Activated CD4-positive, alpha-beta T cell treated with anti-CD3 and anti-CD28 coated beads, Interleukin-2, amount 10 ng/mL, durations not matched to agents 7 days and 5 days (primary cell): ENCODE results near the gene RASGRP4. TPM values are rescaled to one million over a fixed set of nuclear protein-coding genes. Genes with fewer than 3 reads are reported as not detected.

Source experiments
- CTCF ChIA-PET: fragments of 350-600 bp; sonication (Branson Sonifier 250); formaldehyde crosslinking; loops from one replicate; lab custom pipeline; 2021; ENCODE audit warnings: antibody characterized with exemption; lab: Charles Lee
- POLR2A ChIA-PET: fragments of 350-600 bp; sonication (Branson Sonifier 250); formaldehyde crosslinking; loops from one replicate; lab custom pipeline; 2021; ENCODE audit warnings: antibody characterized with exemption; lab: Charles Lee
- DNase-seq: peaks from one replicate; pipeline ENCODE4 v3.0.0-alpha.2; 2020
- H3K27ac Mint-ChIP-seq: one replicate; pipeline ENCODE4 v1.8.0; 2021; ENCODE audit warnings: mild to moderate bottlenecking, moderate library complexity, mixed read lengths
- H3K27me3 Mint-ChIP-seq: one replicate; pipeline ENCODE4 v1.8.0; 2021; ENCODE audit warnings: mixed read lengths
- H3K36me3 Mint-ChIP-seq: one replicate; pipeline ENCODE4 v1.8.0; 2021; ENCODE audit warnings: low read depth, mixed read lengths
- H3K4me1 Mint-ChIP-seq: one replicate; pipeline ENCODE4 v1.8.0; 2021; ENCODE audit warnings: mixed read lengths
- H3K4me3 Mint-ChIP-seq: one replicate; pipeline ENCODE4 v1.8.0; 2021; ENCODE audit warnings: mild to moderate bottlenecking, moderate library complexity, mixed read lengths
- H3K9me3 Mint-ChIP-seq: one replicate; pipeline ENCODE4 v1.8.0; 2021; ENCODE audit warnings: mixed read lengths
- total RNA-seq, 2 experiments: library from RNA; stranded (reverse); gene quantifications; one replicate each; pipeline ENCODE4 v1.2.3, GENCODE V29; 2021

Gene RASGRP4
- total RNA-seq, 2 experiments from 2014 or later: 2.6 to 3.8 TPM

GRCh38 chr19:38457690-38458405 is 31.8 kb upstream of the RASGRP4 start:
- Mint-ChIP-seq H3K27ac (no peak overlapping the region), H3K4me1 (peaks cover 3% of the 10 kb centered on the region), H3K36me3 (no peaks in the 10 kb centered on the region), H3K27me3 (no peaks in the 10 kb centered on the region), H3K4me3 (no peak overlapping the region), H3K9me3 (peaks cover 2% of the 10 kb centered on the region)
- CTCF ChIA-PET: no interaction called here
- POLR2A ChIA-PET: no interaction called here
- no peak for DNase-seq

GRCh38 chr19:38457202-38457601 is 31.2 kb upstream of the RASGRP4 start:
- peaks cover 3% of the 10 kb centered on the region for H3K4me1 Mint-ChIP-seq
- POLR2A ChIA-PET: no interaction called here

GRCh38 chr19:38455031-38455430 is 29.0 kb upstream of the RASGRP4 start:
- ChIA-PET CTCF (no interaction called here), POLR2A (no interaction called here)
- peaks cover 2% of the 10 kb centered on the region for H3K9me3 Mint-ChIP-seq
- H3K36me3 Mint-ChIP-seq: no peaks in the 10 kb centered on the region
- H3K27ac Mint-ChIP-seq: no peak overlapping the region
- no peaks in the 10 kb centered on the region for H3K27me3 Mint-ChIP-seq
- no peak overlapping the region for H3K4me3 Mint-ChIP-seq
- peak; percentile 24 for DNase-seq
- H3K4me1 Mint-ChIP-seq: peaks cover 3% of the 10 kb centered on the region

More at GRCh38 chr19:38457202-38457601, 31.2 kb upstream of the RASGRP4 start:
- no peak overlapping the region for H3K4me3 Mint-ChIP-seq
- H3K9me3 Mint-ChIP-seq: peaks cover 2% of the 10 kb centered on the region
- H3K27ac Mint-ChIP-seq: no peak overlapping the region
- H3K27me3 Mint-ChIP-seq: no peaks in the 10 kb centered on the region
- CTCF ChIA-PET: no interaction called here
- no peak for DNase-seq
- no peaks in the 10 kb centered on the region for H3K36me3 Mint-ChIP-seq

GRCh38 chr19:38453596-38453995 is 27.6 kb upstream of the RASGRP4 start:
- Mint-ChIP-seq H3K9me3 (no peaks in the 10 kb centered on the region), H3K4me1 (peaks cover 3% of the 10 kb centered on the region), H3K4me3 (no peak overlapping the region), H3K36me3 (no peaks in the 10 kb centered on the region), H3K27ac (no peak overlapping the region), H3K27me3 (no peaks in the 10 kb centered on the region)
- ChIA-PET CTCF (no interaction called here), POLR2A (no interaction called here)
- DNase-seq: no peak

GRCh38 chr19:38452430-38453366 is 26.7 kb upstream of the RASGRP4 start:
- H3K4me1 Mint-ChIP-seq: peaks cover 3% of the 10 kb centered on the region
- DNase-seq: peak; percentile 12
- no peaks in the 10 kb centered on the region for H3K36me3 Mint-ChIP-seq
- ChIA-PET POLR2A (no interaction called here), CTCF (no interaction called here)
- no peaks in the 10 kb centered on the region for H3K9me3 Mint-ChIP-seq
- no peaks in the 10 kb centered on the region for H3K27me3 Mint-ChIP-seq
- no peak overlapping the region for H3K4me3 Mint-ChIP-seq
- no peak overlapping the region for H3K27ac Mint-ChIP-seq

- no peak overlapping the region for H3K4me3 Mint-ChIP-seq
- ChIA-PET CTCF (no interaction called here), POLR2A (no interaction called here)
- H3K9me3 Mint-ChIP-seq: no peaks in the 10 kb centered on the region
- peaks cover 3% of the 10 kb centered on the region for H3K4me1 Mint-ChIP-seq
- H3K27me3 Mint-ChIP-seq: no peaks in the 10 kb centered on the region
- DNase-seq: no peak
- H3K36me3 Mint-ChIP-seq: no peaks in the 10 kb centered on the region
- H3K27ac Mint-ChIP-seq: no peak overlapping the region
Measured at GRCh38 chr19:38451629-38452028, 25.6 kb upstream of the RASGRP4 start.

GRCh38 chr19:38451036-38451435 is 25.0 kb upstream of the RASGRP4 start:
- Mint-ChIP-seq H3K27me3 (no peaks in the 10 kb centered on the region), H3K27ac (no peak overlapping the region), H3K36me3 (no peaks in the 10 kb centered on the region), H3K4me1 (peaks cover 3% of the 10 kb centered on the region), H3K9me3 (no peaks in the 10 kb centered on the region), H3K4me3 (no peak overlapping the region)
- no peak for DNase-seq
- POLR2A ChIA-PET: no interaction called here
- CTCF ChIA-PET: interaction anchor here (1.7 kb wide), 1 partner anchor 48 kb away, joined by 5 read pairs; the partner anchor contains the start of gene FAM98C

- DNase-seq: no peak
- CTCF ChIA-PET: interaction anchor here (1.7 kb wide), 1 partner anchor 46 kb away, joined by 5 read pairs; the partner anchor contains the start of gene FAM98C
- no peak overlapping the region for H3K4me3 Mint-ChIP-seq
- POLR2A ChIA-PET: no interaction called here
- peak overlapping the region; percentile 43 for H3K27ac Mint-ChIP-seq
- no peaks in the 10 kb centered on the region for H3K36me3 Mint-ChIP-seq
- H3K9me3 Mint-ChIP-seq: no peaks in the 10 kb centered on the region
- peaks cover 4% of the 10 kb centered on the region for H3K4me1 Mint-ChIP-seq
- no peaks in the 10 kb centered on the region for H3K27me3 Mint-ChIP-seq
Measured at GRCh38 chr19:38449518-38449917, 23.5 kb upstream of the RASGRP4 start.

GRCh38 chr19:38448225-38448624 is 22.2 kb upstream of the RASGRP4 start:
- Mint-ChIP-seq H3K9me3 (no peaks in the 10 kb centered on the region), H3K36me3 (no peaks in the 10 kb centered on the region), H3K27ac (no peak overlapping the region), H3K4me3 (no peak overlapping the region), H3K27me3 (no peaks in the 10 kb centered on the region), H3K4me1 (peaks cover 2% of the 10 kb centered on the region)
- ChIA-PET POLR2A (no interaction called here), CTCF (interaction anchor here (1.1 kb wide), 1 partner anchor 46 kb away, joined by 3 read pairs; the partner anchor contains the start of gene FAM98C)
- no peak for DNase-seq

GRCh38 chr19:38445362-38445761 is 19.3 kb upstream of the RASGRP4 start:
- Mint-ChIP-seq H3K9me3 (no peaks in the 10 kb centered on the region), H3K4me1 (peaks cover 4% of the 10 kb centered on the region), H3K27ac (no peak overlapping the region), H3K4me3 (no peak overlapping the region), H3K36me3 (no peaks in the 10 kb centered on the region), H3K27me3 (no peaks in the 10 kb centered on the region)
- ChIA-PET POLR2A (no interaction called here), CTCF (interaction anchor here (0.6 kb wide), 1 partner anchor 380 kb away, joined by 3 read pairs; no protein-coding TSS in a partner anchor)
- no peak for DNase-seq

- Mint-ChIP-seq H3K9me3 (no peaks in the 10 kb centered on the region), H3K36me3 (no peaks in the 10 kb centered on the region), H3K4me1 (peaks cover 4% of the 10 kb centered on the region), H3K27ac (no peak overlapping the region), H3K4me3 (no peak overlapping the region), H3K27me3 (no peaks in the 10 kb centered on the region)
- DNase-seq: no peak
- ChIA-PET CTCF (no interaction called here), POLR2A (no interaction called here)
Measured at GRCh38 chr19:38444026-38444425, 18.0 kb upstream of the RASGRP4 start.

- H3K27ac Mint-ChIP-seq: no peak overlapping the region
- POLR2A ChIA-PET: no interaction called here
Measured at GRCh38 chr19:38443458-38443999, 17.5 kb upstream of the RASGRP4 start.

GRCh38 chr19:38442736-38443135 is 16.7 kb upstream of the RASGRP4 start:
- Mint-ChIP-seq H3K9me3 (no peaks in the 10 kb centered on the region), H3K27me3 (no peaks in the 10 kb centered on the region), H3K36me3 (no peaks in the 10 kb centered on the region), H3K27ac (peak overlapping the region; percentile 1), H3K4me3 (no peak overlapping the region), H3K4me1 (peaks cover 4% of the 10 kb centered on the region)
- ChIA-PET CTCF (no interaction called here), POLR2A (no interaction called here)
- DNase-seq: no peak

More at GRCh38 chr19:38443458-38443999, 17.5 kb upstream of the RASGRP4 start:
- no peak for DNase-seq
- Mint-ChIP-seq H3K4me1 (peaks cover 4% of the 10 kb centered on the region), H3K36me3 (no peaks in the 10 kb centered on the region), H3K4me3 (no peak overlapping the region), H3K9me3 (no peaks in the 10 kb centered on the region), H3K27me3 (no peaks in the 10 kb centered on the region)
- CTCF ChIA-PET: no interaction called here
